ENCODE results near the gene CYP4F3.
"Not testable (repeated sequence)": the region's sequence is repeated elsewhere in the genome, so short reads cannot be mapped to it uniquely, and the experiment has no call there.

CYP4F3 gene, protein sequence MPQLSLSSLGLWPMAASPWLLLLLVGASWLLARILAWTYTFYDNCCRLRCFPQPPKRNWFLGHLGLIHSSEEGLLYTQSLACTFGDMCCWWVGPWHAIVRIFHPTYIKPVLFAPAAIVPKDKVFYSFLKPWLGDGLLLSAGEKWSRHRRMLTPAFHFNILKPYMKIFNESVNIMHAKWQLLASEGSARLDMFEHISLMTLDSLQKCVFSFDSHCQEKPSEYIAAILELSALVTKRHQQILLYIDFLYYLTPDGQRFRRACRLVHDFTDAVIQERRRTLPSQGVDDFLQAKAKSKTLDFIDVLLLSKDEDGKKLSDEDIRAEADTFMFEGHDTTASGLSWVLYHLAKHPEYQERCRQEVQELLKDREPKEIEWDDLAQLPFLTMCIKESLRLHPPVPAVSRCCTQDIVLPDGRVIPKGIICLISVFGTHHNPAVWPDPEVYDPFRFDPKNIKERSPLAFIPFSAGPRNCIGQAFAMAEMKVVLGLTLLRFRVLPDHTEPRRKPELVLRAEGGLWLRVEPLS

DNA sequence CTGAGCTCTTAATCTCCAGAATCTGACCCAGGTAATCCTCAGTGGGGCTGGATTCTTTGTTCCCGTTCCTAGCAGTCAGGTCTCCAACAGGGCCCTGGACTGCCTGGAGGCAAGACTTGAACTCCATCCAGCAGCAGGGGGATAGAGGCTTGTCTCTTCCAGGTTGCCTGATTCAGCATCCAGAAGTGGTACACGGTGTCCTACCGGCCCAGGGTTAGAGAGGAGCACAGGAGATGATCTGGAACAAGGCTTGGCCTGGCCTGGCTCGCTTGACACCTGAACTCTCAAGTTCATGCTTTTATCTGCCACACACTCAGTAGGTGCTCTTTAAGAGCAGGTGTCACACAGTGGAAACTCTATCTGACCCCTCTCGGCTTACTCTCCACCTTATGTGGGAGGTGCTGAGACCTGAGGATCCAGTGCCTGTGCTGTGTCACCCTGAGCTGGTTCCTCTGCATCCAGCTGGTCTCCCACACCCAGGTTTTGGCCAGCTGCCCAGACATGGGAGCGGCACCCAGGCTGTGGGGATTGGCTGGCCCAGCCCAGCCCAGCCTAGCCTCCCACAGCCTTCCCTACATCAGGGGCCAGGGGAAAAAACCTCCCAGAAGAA, at the start of gene CYP4F3:
TSS of gene CYP4F3 (plus strand) at position 604 of the 610 bp plus-strand sequence. CDS start 519 bp downstream, outside the sequence.
- DNase-seq = peak in 23 of 56 donors; percentile 1 to 48 (median 14)

DNA sequence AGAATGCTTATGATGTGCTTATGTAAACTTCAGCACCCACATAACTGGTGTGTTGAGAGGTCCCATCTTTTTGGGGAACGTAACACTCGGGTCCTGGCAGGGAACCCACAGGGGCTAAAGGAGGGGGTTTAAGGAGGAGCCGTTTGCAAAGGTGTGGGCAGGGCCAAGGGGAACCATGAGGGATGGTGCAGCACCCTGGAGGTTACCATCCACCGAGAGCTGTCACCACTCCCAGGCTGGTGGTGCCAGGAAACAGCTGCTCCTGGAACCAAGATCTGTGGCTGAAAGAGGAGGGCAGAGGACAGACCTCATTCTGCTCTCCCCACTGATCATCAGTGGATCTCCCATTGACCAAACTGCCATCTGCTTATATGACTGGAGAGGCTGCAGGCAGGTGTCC, 48.9 kb upstream of the CYP4F3 start:
- no peak for DNase-seq

DNA sequence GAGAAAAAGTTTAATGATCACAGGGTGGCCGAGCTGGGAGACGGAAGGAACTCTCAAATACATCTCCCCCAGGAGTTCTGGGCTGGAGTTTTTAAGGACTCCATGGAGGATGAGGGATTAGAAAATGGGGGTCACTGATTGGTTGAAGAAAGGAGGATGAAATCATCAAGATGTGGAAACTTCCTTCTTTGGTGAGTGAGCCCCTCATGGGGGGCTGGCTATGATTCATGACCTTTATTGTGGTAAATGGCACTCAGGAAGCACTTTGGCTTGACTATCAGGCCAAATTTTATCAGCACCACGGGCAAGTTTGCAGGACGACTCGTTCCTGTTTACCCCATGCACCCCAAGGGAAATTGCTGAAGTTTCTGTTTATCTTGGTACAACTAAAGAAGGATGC, 48.2 kb upstream of the CYP4F3 start:
- DNase-seq = not testable (repeated sequence)

DNA sequence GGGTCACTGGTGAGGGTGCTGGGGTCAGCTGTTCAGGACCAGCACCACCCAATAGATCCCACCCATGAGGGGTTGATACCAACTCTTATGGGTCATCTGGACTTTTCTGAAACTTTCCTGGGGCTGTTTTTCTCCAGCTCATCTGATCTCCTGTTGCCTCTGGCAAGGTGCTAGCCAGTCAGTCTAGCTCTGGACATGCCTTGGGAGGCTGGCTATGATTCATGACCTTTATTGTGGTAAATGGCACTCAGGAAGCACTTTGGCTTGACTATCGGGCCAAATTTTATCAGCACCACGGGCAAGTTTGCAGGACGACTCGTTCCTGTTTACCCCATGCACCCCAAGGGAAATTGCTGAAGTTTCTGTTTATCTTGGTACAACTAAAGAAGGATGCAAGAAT, 46.9 kb upstream of the CYP4F3 start:
- DNase-seq = not testable (repeated sequence)

DNA sequence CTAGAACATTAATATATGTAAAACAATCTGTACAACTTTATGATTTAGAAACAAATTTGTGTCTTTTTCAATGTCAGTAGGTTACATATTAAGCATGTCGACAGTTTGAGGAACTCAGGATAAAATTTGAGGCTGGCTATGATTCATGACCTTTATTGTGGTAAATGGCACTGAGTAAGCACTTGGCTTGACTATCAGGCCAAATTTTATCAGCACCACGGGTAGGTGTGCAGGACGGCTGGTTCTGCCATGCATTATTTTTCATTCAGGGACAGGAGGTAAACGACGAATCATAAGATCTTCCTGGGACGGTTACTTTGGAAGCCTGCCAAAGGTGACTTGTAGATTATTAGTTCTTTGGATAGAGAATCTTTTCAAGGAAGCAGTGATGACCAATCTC, 45.6 kb upstream of the CYP4F3 start:
- DNase-seq = no peak

DNA sequence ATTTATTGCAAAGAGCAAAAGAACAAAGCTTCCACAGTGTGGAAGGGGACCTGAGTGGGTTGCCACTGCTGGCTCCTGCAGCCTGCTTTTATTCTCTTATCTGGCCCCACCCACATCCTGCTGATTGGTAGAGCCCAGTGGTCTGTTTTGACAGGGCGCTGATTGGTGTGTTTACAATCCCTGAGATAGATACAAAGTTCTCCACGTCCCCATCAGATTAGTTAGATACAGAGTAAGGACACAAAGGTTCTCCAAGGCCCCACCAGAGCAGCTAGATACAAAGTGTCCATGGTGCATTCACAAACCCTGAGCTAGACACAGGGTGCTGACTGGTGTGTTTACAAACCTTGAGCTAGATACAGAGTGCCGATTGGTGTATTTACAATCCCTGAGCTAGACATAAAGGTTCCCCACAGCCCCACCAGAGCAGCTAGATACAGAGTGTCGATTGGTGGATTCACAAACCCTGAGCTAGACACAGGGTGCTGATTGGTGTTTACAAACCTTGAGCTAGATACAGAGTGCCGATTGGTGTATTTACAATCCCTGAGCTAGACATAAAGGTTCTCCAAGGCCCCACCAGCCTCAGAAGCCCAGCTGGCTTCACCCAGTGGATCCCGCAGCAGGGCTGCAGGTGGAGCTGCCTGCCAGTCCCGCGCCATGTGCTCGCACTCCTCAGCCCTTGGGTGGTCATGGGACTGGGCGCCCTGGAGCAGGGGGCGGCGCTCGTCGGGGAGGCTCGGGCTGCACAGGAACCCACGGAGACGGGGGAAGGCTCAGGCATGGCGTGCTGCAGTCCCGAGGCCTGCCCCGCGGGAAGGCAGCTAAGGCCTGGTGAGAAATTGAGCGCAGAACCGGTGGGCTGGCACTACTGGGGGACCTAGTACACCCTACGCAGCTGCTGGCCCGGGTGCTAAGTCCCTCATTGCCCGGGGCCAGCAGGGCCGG, 32.4 kb upstream of the CYP4F3 start:
- DNase-seq = not testable (repeated sequence)

DNA sequence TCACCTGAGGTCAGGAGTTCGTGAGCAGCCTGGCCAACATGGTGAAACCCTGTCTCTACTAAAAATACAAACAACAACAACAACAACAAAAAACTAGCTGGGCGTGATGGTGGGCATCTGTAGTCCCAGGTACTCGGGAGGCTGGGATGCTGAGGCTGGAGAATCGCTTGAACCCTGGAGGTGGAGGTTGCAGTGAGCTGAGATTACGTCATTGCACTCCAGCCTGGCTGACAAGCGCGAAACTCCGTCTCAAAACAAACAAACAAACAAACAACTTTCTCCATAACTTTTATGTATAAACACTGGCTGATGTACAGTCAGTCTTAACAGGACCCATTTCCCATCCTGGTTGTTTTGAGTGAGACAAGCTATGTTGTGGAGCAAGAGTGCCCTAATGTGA, 31.4 kb upstream of the CYP4F3 start:
- no peak for DNase-seq

DNA sequence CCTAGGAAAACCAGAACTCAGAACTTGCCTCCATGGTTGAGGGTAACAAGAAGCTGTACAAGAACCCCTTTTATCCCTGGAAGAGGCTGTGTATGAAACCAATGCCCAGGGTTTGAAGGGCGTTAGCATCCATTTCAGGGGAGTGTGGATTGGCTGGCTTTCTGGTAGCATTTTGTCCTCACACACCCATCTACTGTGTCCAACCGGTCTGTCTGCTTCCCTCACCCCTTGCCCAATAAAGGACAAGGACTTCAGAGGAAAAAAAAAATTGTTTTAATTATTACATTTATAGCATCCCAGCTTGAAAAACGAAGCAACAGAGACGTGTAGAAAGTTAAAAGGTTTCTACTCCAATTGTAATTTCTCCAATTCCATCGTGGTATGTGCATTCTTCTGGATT, 28.4 kb upstream of the CYP4F3 start:
- DNase-seq = no peak

DNA sequence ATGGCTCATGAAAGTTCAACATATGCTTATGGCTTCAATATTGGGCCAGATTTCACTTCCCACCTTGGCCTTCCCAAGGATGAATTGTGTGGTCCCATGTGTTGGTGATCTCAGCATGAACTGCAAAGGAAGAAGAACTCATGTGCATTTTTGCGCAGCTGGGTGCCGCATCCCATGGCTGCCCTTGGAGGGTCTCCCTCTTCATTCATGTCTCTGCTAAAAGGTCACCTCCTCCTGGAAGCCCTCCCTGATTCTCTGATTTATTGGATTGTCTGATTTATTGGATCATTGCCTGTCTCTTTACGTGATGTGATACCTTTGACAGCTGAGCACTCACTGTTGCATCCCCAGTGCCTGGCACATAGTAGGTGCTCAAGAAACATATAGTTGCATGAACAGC, 27.4 kb upstream of the CYP4F3 start:
- DNase-seq = no peak

DNA sequence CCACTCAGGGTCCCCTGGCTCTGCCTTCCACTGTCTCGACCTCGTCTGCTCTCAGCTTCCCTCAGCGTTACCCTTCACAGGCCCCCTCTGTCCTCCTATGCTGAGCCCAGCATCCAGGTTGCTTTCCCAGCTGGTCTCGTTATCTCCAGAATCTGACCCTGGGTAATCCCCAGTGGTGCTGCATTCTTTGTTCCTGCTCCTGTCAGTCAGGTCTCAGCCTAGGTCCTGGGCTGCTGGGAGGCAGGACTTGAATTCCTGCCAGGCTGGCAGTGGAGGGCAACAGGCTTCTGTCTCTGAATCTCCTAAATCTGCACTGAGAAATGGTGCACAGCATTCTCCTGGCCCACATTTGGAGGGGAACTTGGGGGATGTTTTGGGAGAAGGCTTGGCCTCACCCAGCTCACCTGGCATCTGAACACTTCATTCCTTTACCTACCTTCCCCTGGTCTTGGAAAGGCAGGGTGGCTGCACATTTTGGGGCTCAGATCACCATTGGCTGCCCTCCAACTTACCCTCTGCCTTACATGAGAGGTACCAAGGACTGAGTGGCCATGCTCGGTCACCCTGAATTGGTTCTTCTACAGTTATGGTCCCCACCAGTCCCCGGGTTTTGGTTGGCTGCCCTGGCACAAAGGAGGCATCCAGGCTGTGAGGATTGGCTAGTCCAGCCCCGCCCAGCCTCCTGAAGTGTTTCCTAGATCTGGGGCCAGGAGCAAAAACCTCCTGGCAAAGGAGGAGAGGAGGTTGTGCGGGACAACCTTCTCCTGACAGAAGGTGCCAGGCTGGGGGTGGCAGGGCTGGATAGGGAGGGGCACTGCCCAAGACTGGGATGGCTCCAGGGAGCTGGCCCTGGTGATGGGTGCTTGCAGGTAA, 26.0 kb upstream of the CYP4F3 start, which contains the start of gene CYP4F8:
TSS of gene CYP4F8 (plus strand) at position 712 of the 873 bp plus-strand sequence. CDS start 399 bp downstream, outside the sequence.
- no peak for DNase-seq

DNA sequence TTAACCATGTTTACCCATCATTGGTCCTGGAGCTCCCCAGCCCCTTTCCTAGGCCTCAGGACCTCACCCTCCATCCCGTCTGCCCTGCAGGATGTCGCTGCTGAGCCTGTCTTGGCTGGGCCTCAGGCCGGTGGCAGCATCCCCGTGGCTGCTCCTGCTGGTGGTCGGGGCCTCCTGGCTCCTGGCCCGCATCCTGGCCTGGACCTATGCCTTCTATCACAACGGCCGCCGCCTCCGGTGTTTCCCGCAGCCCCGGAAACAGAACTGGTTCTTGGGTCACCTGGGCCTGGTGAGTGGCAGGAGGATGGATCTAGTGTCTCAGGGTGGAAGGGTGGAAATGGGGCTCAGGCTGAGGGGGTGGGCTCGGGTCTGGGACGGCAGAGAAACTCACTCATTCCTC, 25.2 kb upstream of the CYP4F3 start:
- no peak for DNase-seq

DNA sequence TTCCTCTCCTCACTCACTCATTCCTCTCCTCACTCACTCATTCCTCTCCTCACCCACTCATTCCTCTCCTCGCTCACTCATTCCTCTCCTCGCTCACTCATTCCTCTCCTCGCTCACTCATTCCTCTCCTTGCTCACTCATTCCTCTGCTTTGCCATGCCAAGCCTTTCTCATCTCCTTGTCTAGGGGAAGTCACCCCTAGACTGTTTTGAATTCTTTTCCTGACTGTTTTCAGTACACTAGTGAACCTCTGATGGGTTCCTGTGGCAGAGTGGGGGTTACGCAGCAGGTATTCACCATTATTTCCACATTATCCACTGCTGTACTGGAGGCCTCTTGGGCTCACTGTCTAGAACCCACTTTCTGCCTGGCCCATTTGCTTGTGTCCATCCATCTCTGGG, 24.5 kb upstream of the CYP4F3 start:
- no peak for DNase-seq

DNA sequence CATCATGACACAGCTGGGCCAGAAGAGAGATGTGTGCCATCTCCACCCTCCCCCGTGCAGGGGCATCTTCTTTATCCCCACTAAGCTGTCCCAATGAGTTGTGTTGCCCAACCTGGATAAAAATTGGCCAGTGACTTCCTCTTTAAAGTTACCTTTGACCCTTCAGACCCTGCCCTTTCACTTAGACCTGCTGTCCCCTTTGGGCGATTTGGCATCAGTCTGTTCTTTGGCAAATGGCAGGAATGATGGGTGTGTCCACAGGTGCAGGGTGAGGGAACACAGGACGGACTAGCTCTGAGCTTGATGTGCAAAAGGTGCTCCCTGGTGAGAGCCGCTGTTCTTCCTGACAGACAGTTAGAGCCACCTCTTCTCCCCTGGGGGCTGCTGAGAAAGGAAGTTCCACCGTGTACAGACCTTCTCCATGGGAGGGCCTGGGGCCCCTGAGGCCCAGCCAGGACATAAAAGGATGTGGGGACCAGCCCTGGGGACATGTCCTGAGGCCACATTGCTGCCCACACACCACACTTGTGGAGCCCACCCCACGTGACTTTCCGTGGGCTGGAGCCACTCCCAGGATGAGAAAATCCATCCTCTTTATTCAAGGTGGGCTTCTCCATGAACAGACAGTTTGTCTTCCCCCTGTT, 23.9 kb upstream of the CYP4F3 start:
- no peak for DNase-seq

DNA sequence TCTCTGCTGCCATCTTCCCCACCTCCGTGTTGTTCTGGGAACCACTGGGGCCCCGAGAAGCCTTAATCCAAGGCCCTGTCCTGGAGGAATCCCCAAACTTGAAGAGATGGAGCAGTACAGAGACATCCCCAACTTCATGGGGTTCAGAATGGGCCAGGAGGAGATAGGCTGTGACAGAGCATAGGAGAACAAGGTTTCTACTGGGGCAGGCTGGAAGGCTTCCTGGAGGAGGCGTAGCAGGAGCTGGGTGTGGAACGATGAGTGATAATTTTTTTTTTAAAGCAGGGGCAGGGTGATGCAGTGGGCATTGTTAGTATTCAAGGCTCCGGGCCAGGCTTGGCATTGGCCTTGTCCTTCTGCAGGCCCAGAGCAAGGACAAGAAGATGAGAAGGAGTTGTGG, 22.4 kb upstream of the CYP4F3 start:
- no peak for DNase-seq

DNA sequence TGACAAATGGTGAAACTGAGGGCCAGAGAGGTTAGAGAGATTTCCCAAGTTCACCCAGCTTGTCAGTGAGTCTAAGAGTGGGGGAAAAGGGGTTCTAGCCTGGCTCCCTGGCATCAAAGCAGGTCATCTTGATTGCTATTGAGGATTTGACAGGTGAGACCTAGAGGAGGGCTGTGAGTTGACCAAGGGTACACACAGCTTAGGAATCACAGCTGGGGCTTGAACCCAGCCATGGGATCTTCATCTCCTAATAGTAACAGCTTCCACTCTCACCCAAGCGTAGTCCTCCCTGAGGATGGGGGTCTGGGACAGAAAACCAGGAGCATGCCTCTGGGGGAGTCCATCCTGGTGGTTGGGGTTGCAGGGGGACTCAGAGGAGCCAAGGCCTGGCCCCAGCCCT, 18.9 kb upstream of the CYP4F3 start:
- no peak for DNase-seq

DNA sequence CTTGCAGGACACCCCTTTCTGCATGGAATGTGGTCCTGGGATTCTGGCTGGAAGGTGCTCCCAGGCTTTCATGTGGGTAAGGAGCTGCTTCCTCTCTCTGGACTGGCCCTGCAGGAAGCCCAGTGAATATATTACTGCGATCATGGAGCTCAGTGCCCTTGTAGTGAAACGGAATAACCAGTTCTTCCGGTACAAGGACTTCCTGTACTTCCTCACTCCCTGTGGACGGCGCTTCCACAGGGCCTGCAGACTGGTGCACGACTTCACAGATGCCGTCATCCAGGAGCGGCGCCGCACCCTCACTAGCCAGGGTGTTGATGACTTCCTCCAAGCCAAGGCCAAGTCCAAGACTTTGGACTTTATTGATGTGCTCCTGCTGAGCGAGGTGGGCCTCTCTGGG, 17.7 kb upstream of the CYP4F3 start:
- no peak for DNase-seq

DNA sequence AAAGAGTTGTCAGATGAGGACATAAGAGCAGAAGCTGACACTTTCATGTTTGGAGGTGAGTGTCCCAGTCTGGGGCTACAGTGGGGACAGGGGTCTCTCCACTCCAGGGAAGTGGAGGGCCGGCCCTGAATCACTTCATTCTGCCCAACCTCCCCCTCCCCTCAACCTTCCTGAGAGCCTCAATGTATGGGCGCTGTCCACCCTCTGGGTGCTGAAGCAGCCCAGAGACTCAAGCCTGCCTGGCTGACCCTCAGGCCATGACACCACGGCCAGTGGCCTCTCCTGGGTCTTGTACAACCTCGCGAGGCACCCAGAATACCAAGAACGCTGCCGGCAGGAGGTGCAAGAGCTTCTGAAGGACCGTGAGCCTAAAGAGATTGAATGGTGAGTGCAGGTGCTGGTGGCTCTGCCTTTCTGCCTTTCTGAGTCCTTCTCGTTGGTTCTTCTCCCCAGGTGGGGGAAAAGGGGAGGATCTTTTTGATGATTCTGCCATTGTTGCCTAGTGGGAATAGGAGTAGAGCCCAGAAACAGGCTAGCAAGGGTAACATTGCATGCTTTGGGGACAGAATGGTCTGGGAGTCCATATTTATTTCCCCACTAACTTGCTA, 16.9 kb upstream of the CYP4F3 start:
- DNase-seq = no peak

DNA sequence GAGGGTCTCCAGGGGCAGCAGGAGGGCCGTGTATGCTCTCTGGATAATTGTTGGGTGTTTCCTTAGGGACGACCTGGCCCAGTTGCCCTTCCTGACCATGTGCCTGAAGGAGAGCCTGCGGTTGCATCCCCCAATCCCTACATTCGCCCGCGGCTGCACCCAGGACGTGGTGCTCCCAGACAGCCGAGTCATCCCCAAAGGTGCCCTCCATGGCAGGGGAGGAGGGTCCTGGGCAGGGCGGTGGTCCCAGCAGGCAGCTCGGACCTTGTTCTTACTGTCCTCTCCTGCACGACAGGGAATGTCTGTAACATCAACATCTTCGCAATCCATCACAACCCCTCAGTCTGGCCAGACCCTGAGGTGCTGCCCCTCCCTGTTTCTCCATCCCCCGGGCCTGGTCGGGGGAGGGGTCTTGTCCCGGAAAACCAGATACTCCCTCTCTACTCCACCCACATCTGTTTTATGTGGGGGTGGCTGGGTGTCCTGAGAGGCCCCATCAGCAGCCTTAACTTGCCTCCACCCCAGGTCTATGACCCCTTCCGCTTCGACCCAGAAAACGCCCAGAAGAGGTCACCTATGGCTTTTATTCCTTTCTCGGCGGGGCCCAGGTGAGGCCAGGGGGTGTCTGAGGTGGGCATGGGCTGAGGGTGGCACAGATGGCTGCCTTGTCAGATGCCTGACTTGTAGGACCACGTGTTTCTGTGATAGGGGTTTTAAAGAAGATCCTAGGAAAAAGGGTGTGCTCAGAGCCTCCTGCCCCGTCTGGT, 12.3 kb upstream of the CYP4F3 start:
- no peak for DNase-seq

Measured in amygdala (tissue), 56 donors.